Thoracic aorta (tissue), 2 donors: ENCODE data around the gene AFDN. TPM values are rescaled to one million over a fixed set of nuclear protein-coding genes. Genes with fewer than 3 reads are reported as not detected.

Experiments used
- ATAC-seq: fragments of 150-250 bp; one replicate; pipeline ENCODE4 v1.8.0; 2017; ENCODE audit warnings: low read depth; ENCODE audit not compliant: insufficient number of reproducible peaks, low FRiP score
- DNase-seq: peaks from one replicate; pipeline ENCODE4 v3.0.0-alpha.2; 2020; ENCODE audit warnings: low spot score
- H3K27ac ChIP-seq, 2 donors: fragments of 200-600 bp; sonication (generic); 1 replicate in 1 of 2; 2 replicates in 1 of 2; pipeline ENCODE4 v1.5.1; 2016; ENCODE audit warnings: mild to moderate bottlenecking in 2 of 2, moderate library complexity in 2 of 2
- H3K27me3 ChIP-seq: fragments of 200-600 bp; sonication (generic); replicated peaks from 2 replicates; pipeline ENCODE4 v1.6.0; 2016; ENCODE audit warnings: mild to moderate bottlenecking; ENCODE audit not compliant: insufficient read depth
- H3K36me3 ChIP-seq: fragments of 200-600 bp; sonication (generic); one replicate; pipeline ENCODE4 v1.5.1; 2016
- H3K4me1 ChIP-seq, 2 donors: fragments of 200-600 bp; sonication (generic); 1 replicate in 1 of 2; 2 replicates in 1 of 2; pipeline versions ENCODE4 v1.5.1 to v1.6.0; 2016; ENCODE audit warnings: low read depth in 2 of 2, mild to moderate bottlenecking in 1 of 2; ENCODE audit not compliant: control insufficient read depth in 1 of 2
- H3K4me3 ChIP-seq: fragments of 200-600 bp; sonication (generic); 2 replicates; pipeline ENCODE4 v1.5.1; 2016; ENCODE audit warnings: mild to moderate bottlenecking
- H3K9me3 ChIP-seq: fragments of 200-600 bp; sonication (generic); 2 replicates; pipeline ENCODE4 v1.5.1; 2016
- CTCF ChIP-seq: fragments of 200-600 bp; sonication (generic); IDR thresholded peaks from one replicate; pipeline ENCODE4 v1.5.1; 2019; ENCODE audit warnings: antibody characterized with exemption
- total RNA-seq, 2 donors: library from RNA; depleted of rRNA; stranded (reverse); fragments of >200 nt; gene quantifications; one replicate each; pipeline versions ENCODE4 v1.1.0 to v1.2.3, GENCODE V29; 2016

Gene AFDN
- total RNA-seq, 2 donors from 2014 or later = 70.5 to 79.5 TPM

DNA sequence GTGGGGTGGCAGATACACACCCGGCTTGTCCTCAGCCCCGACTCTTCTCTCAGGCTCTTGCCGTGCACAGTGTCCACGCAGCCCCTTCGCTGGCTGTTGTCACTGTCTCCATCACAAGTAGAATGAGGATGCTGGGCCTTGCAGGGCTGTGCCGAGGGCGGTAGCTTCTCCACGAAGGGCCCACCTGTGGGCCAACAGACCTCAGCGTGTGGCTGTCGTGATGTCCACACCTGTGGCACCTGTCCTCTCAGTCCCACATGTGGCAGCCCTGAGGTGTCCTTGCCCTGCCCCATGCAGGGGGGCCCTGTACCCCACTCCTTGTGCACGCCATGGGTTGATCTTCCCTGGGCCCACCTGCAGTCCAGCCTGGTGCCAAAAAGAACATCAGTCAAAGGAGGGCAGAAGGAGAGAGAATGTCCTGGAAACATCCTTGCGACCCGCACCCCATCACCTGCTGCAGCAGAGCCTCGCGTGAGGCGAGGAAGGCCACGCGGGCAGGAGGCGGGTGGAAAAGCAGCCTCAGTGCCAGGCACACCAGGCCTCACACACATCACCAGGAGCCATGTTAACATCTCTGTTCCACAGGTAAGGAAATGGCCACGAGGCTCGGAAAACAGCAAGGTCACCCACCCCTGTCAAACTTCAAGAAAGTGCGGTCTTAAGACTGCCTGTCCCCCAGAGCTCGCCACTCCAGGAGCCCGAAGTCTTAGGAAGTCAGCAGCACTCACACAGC is 22.3 kb upstream of the AFDN start:
- TF ChIP-seq CTCF = no peak
- DNase-seq (no peak), ATAC-seq (no peak)
- Histone ChIP-seq H3K9me3 (no peaks in the 10 kb centered on the region), H3K27ac (no peak overlapping the region), H3K4me3 (no peak overlapping the region), H3K4me1 (no peaks in the 10 kb centered on the region), H3K36me3 (no peaks in the 10 kb centered on the region), H3K27me3 (no peaks in the 10 kb centered on the region)

GRCh38 chr6:167805349-167806060 is 21.2 kb upstream of the AFDN start:
- Histone ChIP-seq H3K27me3 (no peaks in the 10 kb centered on the region), H3K4me3 (no peak overlapping the region), H3K27ac (no peak overlapping the region), H3K4me1 (no peaks in the 10 kb centered on the region), H3K36me3 (no peaks in the 10 kb centered on the region), H3K9me3 (no peaks in the 10 kb centered on the region)
- ATAC-seq (no peak), DNase-seq (no peak)
- TF ChIP-seq CTCF = no peak

GRCh38 chr6:167806061-167806700 is 20.5 kb upstream of the AFDN start:
- Histone ChIP-seq H3K27ac (no peak overlapping the region), H3K4me3 (no peak overlapping the region), H3K4me1 (no peaks in the 10 kb centered on the region), H3K36me3 (no peaks in the 10 kb centered on the region), H3K9me3 (no peaks in the 10 kb centered on the region), H3K27me3 (no peaks in the 10 kb centered on the region)
- no peak for TF ChIP-seq CTCF
- ATAC-seq (no peak), DNase-seq (no peak)

- no peaks in the 10 kb centered on the region for H3K36me3 ChIP-seq
- no peak for ATAC-seq
- no peak for TF ChIP-seq CTCF
- H3K27me3 ChIP-seq = no peaks in the 10 kb centered on the region
- no peak for DNase-seq
- H3K9me3 ChIP-seq = no peaks in the 10 kb centered on the region
- no peak overlapping the region for H3K27ac ChIP-seq
- H3K4me1 ChIP-seq = no peaks in the 10 kb centered on the region
- H3K4me3 ChIP-seq = no peak overlapping the region
Observed at GRCh38 chr6:167807200-167807599, 19.5 kb upstream of the AFDN start.

DNA sequence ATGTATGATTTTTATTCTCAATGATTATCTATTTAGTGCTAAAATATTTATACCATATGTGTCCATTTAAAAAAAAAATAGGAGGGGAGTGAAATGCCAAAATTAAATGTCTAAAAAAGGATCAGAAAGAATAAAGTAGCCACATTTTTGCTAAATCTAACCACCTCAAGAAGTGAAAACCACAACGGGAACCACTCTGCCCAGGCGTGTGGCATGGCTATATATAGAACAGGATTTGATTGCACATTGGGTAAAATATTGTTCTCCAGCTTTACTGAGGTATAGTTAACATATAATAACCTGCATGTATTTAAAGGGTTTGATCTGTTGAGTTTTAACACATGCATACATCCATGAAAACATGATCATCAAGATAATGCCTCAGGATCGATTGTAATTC is 19.0 kb upstream of the AFDN start:
- DNase-seq (no peak), ATAC-seq (no peak)
- H3K27me3 ChIP-seq = no peaks in the 10 kb centered on the region
- H3K27ac ChIP-seq = no peak overlapping the region
- no peak overlapping the region for H3K4me3 ChIP-seq
- no peaks in the 10 kb centered on the region for H3K9me3 ChIP-seq
- no peaks in the 10 kb centered on the region for H3K4me1 ChIP-seq
- no peak for TF ChIP-seq CTCF
- H3K36me3 ChIP-seq = no peaks in the 10 kb centered on the region
